CD4-positive, alpha-beta T cell treated with Interleukin-6 at 100 ng/mL for 8 hours (primary cell): ENCODE measurements around the gene RNF34.

Experiments used
- DNase-seq: peaks from one replicate; pipeline ENCODE4 v3.0.0-alpha.2; 2020; ENCODE audit warnings: mixed read lengths, low spot score

The RNF34 gene

DNA sequence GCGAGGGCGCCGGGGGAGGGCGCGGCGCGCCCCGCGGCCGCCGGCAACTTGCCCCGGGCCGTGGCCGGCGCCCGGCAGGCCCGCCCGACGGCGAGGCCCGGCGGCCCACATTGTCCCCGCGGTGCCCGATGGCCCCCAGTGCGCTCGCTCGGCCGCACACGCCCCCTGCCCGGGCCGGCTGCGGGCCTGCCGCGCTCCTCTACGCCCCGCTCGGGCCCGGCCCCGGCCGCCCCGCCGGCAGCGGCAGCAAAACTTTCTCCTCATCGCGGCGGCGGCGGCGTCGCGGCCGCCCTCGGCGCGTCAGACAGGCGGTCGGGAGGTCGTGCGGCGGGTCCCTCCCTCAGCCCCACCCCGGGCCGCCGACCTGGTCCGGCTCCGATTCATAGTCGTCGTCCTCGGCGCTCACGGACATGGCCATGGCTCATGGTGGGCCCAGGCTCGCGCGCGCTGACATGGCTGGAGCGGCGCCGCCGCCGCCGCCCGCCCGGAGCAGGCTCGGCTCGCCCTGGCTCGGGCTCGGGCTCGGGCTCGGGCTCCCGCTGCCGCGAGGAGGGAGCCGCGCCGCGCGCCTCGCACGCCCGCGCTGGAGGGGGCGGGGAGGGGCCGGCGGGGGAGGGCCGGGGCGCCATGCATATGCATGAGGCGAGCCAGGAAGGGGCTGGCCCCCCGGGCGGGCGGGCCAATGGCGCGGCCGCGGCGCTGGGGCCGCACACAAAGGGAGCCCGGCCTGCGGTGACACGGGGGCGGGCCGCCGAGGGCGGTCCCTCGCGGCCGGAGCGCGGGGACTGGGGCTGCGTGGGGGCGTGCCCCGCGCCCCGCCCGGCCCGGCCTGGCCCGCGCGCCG, 67.1 kb downstream of the RNF34 start:
- DNase-seq, result peak; percentile 89

DNA sequence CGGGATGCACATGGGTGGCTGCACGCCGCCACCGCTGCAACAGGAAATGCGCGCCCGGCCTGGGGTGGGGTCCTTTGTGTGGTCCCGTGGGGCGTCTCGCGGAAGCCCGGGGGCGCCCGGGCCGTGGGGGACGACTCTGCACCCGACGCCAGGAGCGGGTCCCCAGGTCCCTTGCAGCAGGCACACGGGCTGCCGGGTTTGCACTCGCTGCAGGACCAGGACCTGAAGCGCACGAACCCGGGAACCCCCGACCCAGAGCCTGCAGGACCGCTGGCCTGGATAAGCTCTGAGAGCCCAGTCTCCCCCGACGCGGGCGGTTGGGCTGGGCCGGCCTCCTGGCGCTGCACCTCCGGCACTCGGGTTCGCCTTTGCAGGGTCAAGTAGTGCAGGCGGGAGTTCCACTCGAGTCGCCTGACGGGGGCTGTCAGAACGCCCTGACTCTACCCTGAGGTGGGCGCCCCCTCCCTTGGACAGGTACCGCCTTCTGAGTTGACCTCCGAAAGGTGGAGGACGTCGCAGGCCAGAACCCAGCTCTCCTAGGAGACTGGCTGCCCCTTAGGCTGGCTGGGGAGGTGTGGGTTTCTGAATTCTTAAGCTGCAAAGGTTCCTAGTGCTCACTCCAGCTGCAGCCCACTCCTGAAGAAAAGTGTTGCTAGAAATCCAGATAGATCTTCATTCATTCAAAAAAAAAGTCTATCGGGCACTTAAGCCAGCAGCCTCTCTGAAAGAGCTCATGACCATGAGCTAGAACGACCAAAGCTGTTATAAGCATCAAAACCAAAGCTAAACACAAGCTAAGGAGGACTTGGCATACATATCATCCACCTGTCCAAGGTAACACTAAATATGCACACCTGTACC, 68.0 kb downstream of the RNF34 start:
- DNase-seq, result no peak

DNA sequence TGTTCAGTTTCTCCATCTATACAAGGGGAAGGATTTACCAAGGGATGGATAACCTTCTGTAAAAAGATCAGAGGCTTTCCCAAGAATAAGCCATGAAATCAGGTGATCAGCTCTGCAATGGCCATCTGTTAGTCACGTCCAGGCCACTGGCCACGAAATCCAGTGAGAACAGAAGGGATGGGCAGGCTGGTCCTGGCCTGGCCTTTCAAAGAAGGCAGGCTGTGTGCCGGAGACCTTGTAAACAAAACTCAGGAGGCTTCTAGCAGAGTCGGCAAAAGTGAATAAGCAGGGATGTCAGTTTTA, 68.5 kb downstream of the RNF34 start:
- DNase-seq, result no peak

DNA sequence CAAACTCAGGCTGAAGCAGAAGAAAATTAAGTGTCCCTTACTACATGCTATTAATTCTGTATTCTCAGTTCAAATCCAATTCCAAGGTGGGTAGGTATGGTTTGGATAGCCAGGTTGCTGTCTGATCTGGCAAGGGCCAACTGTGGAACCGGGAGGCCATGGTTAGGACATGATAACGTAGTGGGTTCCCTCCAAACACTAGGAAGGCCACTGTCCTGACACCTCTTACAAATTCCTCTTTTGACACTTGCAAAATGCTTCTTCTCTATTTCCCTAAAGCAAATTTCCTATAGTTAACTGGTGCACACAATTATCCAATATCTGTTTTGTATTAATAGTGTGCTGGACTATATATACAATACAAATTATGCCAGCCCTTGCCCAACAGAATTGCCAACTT, 70.8 kb downstream of the RNF34 start:
- DNase-seq, result no peak

DNA sequence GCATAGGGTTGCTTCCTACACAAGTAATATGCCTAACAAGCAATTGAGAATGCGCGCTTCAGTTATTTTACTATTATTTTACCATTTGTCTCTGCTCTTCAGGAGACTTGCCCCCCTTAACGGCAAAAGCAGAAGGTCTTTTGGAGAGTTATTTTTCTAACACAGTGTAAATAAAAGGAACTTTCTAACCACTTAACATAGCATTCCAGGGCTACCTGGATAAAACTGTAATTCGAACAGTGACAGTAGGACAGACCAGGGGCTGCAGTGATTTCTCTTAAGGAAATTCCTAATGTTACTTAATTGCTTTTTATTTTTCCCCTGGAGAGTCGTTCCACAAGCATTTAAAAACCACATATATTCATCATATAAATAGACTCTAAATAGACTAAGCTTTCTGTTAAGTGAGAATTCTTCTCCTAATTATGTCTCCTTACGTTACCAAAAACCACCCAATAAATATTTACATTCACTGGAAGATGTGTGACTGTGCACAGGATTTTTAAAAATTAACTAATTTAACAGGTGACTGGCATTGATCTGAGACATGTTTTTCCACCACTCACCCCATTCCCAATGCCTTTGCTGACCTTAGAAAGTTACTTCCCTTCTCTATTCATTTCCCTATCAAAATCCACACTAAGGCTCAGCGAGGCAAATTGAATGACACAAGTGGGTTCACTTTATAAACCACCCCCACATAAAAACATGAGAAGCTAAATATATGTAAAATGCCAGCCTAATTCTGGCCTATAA, 72.4 kb downstream of the RNF34 start:
- DNase-seq, result no peak
